ENCODE results near the gene HMGCLL1.

DNA sequence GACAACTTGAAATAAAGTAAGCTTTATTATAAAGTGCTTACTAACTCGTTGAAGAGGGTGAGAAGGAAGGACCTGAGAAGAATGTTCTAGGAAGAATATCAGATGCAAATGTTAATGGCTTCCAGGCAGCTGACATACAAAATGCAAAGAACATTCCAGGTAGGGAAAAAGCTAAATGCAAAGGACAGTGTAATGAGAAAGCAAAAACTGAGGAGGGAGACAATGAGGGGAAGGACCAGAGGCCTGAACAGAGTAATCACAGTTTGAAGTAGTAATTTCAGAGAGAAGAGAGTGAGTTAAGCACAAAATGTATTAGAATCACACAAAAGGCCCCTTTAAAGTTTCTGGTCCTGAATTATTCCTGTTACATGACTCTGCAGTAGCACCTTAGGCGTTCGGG, 81.3 kb downstream of the HMGCLL1 start:
- TF ChIP-seq ZFP30 (CRISPR knock-in tag; IDR thresholded peaks at IDR 0.05) (no peak), CSDC2 (CRISPR knock-in tag; IDR thresholded peaks at IDR 0.05) (no peak), OSR1 (CRISPR knock-in tag; IDR thresholded peaks at IDR 0.05) (no peak), ARNTL (CRISPR knock-in tag; IDR thresholded peaks at IDR 0.05; ENCODE audit: borderline replicate concordance, low read depth) (no peak), BACH2 (CRISPR knock-in tag; IDR thresholded peaks at IDR 0.05; ENCODE audit: borderline replicate concordance) (no peak)
- TF ChIP-seq, protein P1, sequence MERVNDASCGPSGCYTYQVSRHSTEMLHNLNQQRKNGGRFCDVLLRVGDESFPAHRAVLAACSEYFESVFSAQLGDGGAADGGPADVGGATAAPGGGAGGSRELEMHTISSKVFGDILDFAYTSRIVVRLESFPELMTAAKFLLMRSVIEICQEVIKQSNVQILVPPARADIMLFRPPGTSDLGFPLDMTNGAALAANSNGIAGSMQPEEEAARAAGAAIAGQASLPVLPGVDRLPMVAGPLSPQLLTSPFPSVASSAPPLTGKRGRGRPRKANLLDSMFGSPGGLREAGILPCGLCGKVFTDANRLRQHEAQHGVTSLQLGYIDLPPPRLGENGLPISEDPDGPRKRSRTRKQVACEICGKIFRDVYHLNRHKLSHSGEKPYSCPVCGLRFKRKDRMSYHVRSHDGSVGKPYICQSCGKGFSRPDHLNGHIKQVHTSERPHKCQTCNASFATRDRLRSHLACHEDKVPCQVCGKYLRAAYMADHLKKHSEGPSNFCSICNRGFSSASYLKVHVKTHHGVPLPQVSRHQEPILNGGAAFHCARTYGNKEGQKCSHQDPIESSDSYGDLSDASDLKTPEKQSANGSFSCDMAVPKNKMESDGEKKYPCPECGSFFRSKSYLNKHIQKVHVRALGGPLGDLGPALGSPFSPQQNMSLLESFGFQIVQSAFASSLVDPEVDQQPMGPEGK (CRISPR knock-in tag; IDR thresholded peaks at IDR 0.05; ENCODE audit: borderline replicate concordance): no peak

All from SK-N-SH treated with all-trans-retinoic acid at 6 μM for 48 hours (cell line).